H1 (cell line): Measurements from ENCODE around the gene ANAPC1. TPM values are rescaled to one million over a fixed set of nuclear protein-coding genes. Genes with fewer than 3 reads are reported as not detected.
"Not testable (repeated sequence)": the region's sequence is repeated elsewhere in the genome, so short reads cannot be mapped to it uniquely, and the experiment has no call there.

ENCODE experiments used
- CTCF ChIA-PET: fragments of 300-600 bp; sonication (Branson Sonifier 250); formaldehyde crosslinking; loops from one replicate; lab custom pipeline; 2021; ENCODE audit not compliant: partially characterized antibody; lab: Charles Lee
- POLR2A ChIA-PET: fragments of 300-600 bp; sonication (Branson Sonifier 250); formaldehyde crosslinking; loops from one replicate; lab custom pipeline; 2021; ENCODE audit warnings: inconsistent platforms; ENCODE audit not compliant: partially characterized antibody; lab: Charles Lee
- DNase-seq, 2 experiments: peaks; one replicate each; pipeline versions ENCODE4 v3.0.0 to v3.0.0-alpha.2; 2010 to 2022; ENCODE audit warnings: low spot score in 2 of 2, low read depth in 1 of 2, mixed read lengths in 1 of 2
- FAIRE-seq: peaks from 2 replicates; lab custom pipeline; 2011; peaks lifted over from hg19 to GRCh38; lab: Jason Lieb, UNC
- H2AFZ ChIP-seq: 2 replicates; pipeline ENCODE4 v1.8.1; 2012; ENCODE audit warnings: low read length, inconsistent platforms
- H2AK5ac ChIP-seq: 2 replicates; pipeline ENCODE4 v1.6.1; 2013; ENCODE audit warnings: low read depth, low read length
- H2BK120ac ChIP-seq: replicated peaks from 2 replicates; pipeline ENCODE3; 2013; ENCODE audit warnings: low read depth, low read length, inconsistent platforms
- H2BK12ac ChIP-seq: 2 replicates; pipeline ENCODE4 v1.6.1; 2013; ENCODE audit warnings: low read depth, low read length
- H2BK15ac ChIP-seq: 2 replicates; pipeline ENCODE4 v1.6.1; 2013; ENCODE audit warnings: low read length
- H2BK20ac ChIP-seq: 2 replicates; pipeline ENCODE4 v1.6.1; 2013; ENCODE audit warnings: low read length
- H2BK5ac ChIP-seq: 2 replicates; pipeline ENCODE4 v1.6.1; 2013; ENCODE audit warnings: low read depth, low read length
- H3K14ac ChIP-seq: 2 replicates; pipeline ENCODE4 v1.6.1; 2013; ENCODE audit warnings: inconsistent platforms; ENCODE audit not compliant: insufficient read length
- H3K18ac ChIP-seq: 2 replicates; pipeline ENCODE4 v1.6.1; 2013; ENCODE audit warnings: low read length; ENCODE audit errors: extremely low read depth
- H3K23ac ChIP-seq: 2 replicates; pipeline ENCODE4 v1.6.1; 2013; ENCODE audit warnings: inconsistent platforms; ENCODE audit not compliant: insufficient read length
- H3K23me2 ChIP-seq: 2 replicates; pipeline ENCODE4 v1.6.1; 2013; ENCODE audit warnings: low read depth, low read length
- H3K27ac ChIP-seq: 2 replicates; pipeline ENCODE4 v1.6.1; 2011; ENCODE audit warnings: low read depth, low read length, inconsistent platforms
- H3K27me3 ChIP-seq, 4 experiments: replicated peaks in 1 of 4; 1 replicate in 1 of 4; 2 replicates in 3 of 4; pipeline versions ENCODE4 v1.6.1 to v1.8.1; 2011 to 2013; ENCODE audit warnings: low read length in 3 of 4, mild to moderate bottlenecking in 3 of 4, inconsistent platforms in 2 of 4, mixed read lengths in 2 of 4, moderate library complexity in 1 of 4; ENCODE audit not compliant: control insufficient read depth in 3 of 4, insufficient read depth in 3 of 4; ENCODE audit errors: extremely low read depth in 1 of 4
- H3K36me3 ChIP-seq, 4 experiments: 2 replicates each; pipeline versions ENCODE4 v1.6.1 to v1.8.1; 2011 to 2013; ENCODE audit warnings: mild to moderate bottlenecking in 4 of 4, low read length in 3 of 4, moderate library complexity in 2 of 4, control low read depth in 1 of 4, inconsistent platforms in 1 of 4; ENCODE audit not compliant: insufficient read depth in 4 of 4, control insufficient read depth in 2 of 4
- H3K4ac ChIP-seq: replicated peaks from 2 replicates; pipeline ENCODE3; 2013; ENCODE audit warnings: low read length, low read depth, mixed read lengths, inconsistent platforms; ENCODE audit not compliant: insufficient read length
- H3K4me1 ChIP-seq, 4 experiments: replicated peaks in 1 of 4; 1 replicate in 1 of 4; 2 replicates in 3 of 4; pipeline versions ENCODE4 v1.6.1 to v1.8.1; 2011 to 2013; ENCODE audit warnings: low read length in 3 of 4, inconsistent platforms in 2 of 4, mixed read lengths in 1 of 4; ENCODE audit not compliant: insufficient read depth in 4 of 4, control insufficient read depth in 3 of 4
- H3K4me2 ChIP-seq, 2 experiments: 2 replicates each; pipeline versions ENCODE4 v1.6.1 to v1.8.1; 2011 to 2013; ENCODE audit warnings: low read depth in 2 of 2, low read length in 2 of 2, control low read depth in 1 of 2, inconsistent platforms in 1 of 2, mild to moderate bottlenecking in 1 of 2; ENCODE audit not compliant: insufficient read depth in 1 of 2
- H3K4me3 ChIP-seq, 4 experiments: fragments of 200-600, 300-600 bp in 1 of 4; sonication (generic), shearing (Covaris generic), sonication (Bioruptor Twin) in 1 of 4; 2 replicates each; pipeline versions ENCODE4 v1.5.1 to v1.8.1; 2011 to 2016; ENCODE audit warnings: low read length in 4 of 4, low read depth in 3 of 4, control low read depth in 2 of 4, inconsistent platforms in 2 of 4, mild to moderate bottlenecking in 2 of 4, mixed read lengths in 1 of 4, moderate library complexity in 1 of 4; ENCODE audit not compliant: insufficient read depth in 2 of 4; ENCODE audit errors: extremely low read depth in 1 of 4
- H3K56ac ChIP-seq: replicated peaks from 2 replicates; pipeline ENCODE3; 2013; ENCODE audit warnings: low read depth, mild to moderate bottlenecking, mixed read lengths, low read length, inconsistent platforms; ENCODE audit not compliant: insufficient read length
- H3K79me1 ChIP-seq: 2 replicates; pipeline ENCODE4 v1.6.1; 2013; ENCODE audit warnings: low read depth, low read length, control low read depth
- H3K79me2 ChIP-seq, 2 experiments: 2 replicates each; pipeline versions ENCODE4 v1.6.1 to v1.8.1; 2012 to 2013; ENCODE audit warnings: low read length in 2 of 2, mild to moderate bottlenecking in 2 of 2, inconsistent platforms in 1 of 2; ENCODE audit not compliant: insufficient read depth in 2 of 2, control insufficient read depth in 1 of 2
- H3K9ac ChIP-seq, 4 experiments: replicated peaks in 1 of 4; 1 replicate in 1 of 4; 2 replicates in 3 of 4; pipeline versions ENCODE4 v1.6.1 to v1.8.1; 2011 to 2013; ENCODE audit warnings: low read depth in 3 of 4, low read length in 3 of 4, control low read depth in 2 of 4, mild to moderate bottlenecking in 2 of 4, moderate library complexity in 2 of 4, inconsistent platforms in 1 of 4; ENCODE audit errors: extremely low read depth in 1 of 4
- H3K9me3 ChIP-seq, 2 experiments: 2 replicates each; pipeline versions ENCODE4 v1.6.1 to v1.8.1; 2012 to 2013; ENCODE audit warnings: mild to moderate bottlenecking in 2 of 2, moderate library complexity in 2 of 2, control low read depth in 1 of 2, inconsistent platforms in 1 of 2, low read depth in 1 of 2, low read length in 1 of 2, mixed read lengths in 1 of 2; ENCODE audit not compliant: insufficient read depth in 2 of 2
- H4K20me1 ChIP-seq, 2 experiments: replicated peaks in 1 of 2; 2 replicates each; pipeline versions ENCODE3 to v1.8.1; 2011 to 2013; ENCODE audit warnings: inconsistent platforms in 2 of 2, low read length in 2 of 2, mild to moderate bottlenecking in 1 of 2; ENCODE audit not compliant: insufficient read depth in 2 of 2, control insufficient read depth in 1 of 2
- H4K5ac ChIP-seq: 2 replicates; pipeline ENCODE4 v1.6.1; 2013; ENCODE audit warnings: low read length, low read depth, mixed read lengths, inconsistent platforms; ENCODE audit not compliant: insufficient read length
- H4K8ac ChIP-seq: 2 replicates; pipeline ENCODE4 v1.8.0; 2013; ENCODE audit warnings: mild to moderate bottlenecking, moderate library complexity, low read length, inconsistent platforms; ENCODE audit not compliant: insufficient read depth; ENCODE audit errors: extremely low read depth
- H4K91ac ChIP-seq: replicated peaks from 2 replicates; pipeline ENCODE3; 2013; ENCODE audit warnings: low read length, mixed read lengths, inconsistent platforms; ENCODE audit not compliant: insufficient read length
- WGBS, 2 experiments: shearing (Covaris generic) in 1 of 2; methylation state at CpG; one replicate each; pipeline versions ENCODE4 v1.1.6 to v1.1.7; 2013 to 2015; ENCODE audit warnings: low lambda C conversion rate in 2 of 2, mixed read lengths in 2 of 2, inconsistent platforms in 1 of 2, low coverage in 1 of 2, missing lambda C conversion rate in 1 of 2; ENCODE audit not compliant: insufficient replicate concordance in 2 of 2, insufficient coverage in 1 of 2, insufficient read length in 1 of 2; ENCODE audit errors: extremely low coverage in 1 of 2, missing lambda C conversion rate in 1 of 2; 5-methylcytosine and 5-hydroxymethylcytosine counted together
- polyA plus RNA-seq, 7 experiments: library from polyadenylated mRNA; depleted of rRNA in 3 of 7; stranded (reverse) in 5 of 7; unstranded in 2 of 7; fragments of >200 nt in 5 of 7; fragments of 200-250 nt in 2 of 7; gene quantifications; 1 replicate in 5 of 7; 2 replicates in 1 of 7; 4 replicates in 1 of 7; pipeline versions ENCODE4 v1.2.1 to v1.2.3, GENCODE V29; 2011 to 2013; ENCODE audit warnings: missing spikeins in 2 of 7, mixed read lengths in 2 of 7
- total RNA-seq: library from RNA; stranded (reverse); fragmentation: NEBNext Ultra II Directional; extraction: Animal tissue kit (Norgen Biotek cat#: 25700); gene quantifications from 2 replicates; pipeline ENCODE4 v1.2.1, GENCODE V29; 2021

ANAPC1 gene
- total and polyA plus RNA-seq, 2 of the 8 experiments (the other 6 are each of a cell fraction or from before 2014, with no cell fraction given) = 46.6 to 107 TPM

DNA sequence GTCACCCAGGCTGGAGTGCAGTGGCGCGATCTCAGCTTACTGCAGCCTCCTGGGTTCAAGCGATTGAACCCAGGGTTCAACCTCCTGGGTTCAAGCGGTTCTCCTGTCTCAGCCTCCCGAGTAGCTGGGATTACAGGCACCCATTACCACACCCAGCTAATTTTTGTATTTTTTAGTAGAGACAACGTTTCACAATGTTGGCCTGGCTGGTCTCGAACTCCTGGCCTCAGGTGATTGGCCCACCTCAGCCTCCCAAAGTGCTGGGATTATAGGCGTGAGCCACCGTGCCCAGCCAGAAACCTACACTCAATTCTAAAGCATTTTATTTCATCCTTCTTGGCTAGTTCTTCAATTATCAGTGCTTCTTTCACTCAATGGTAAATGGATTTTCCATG is 21.5 kb upstream of the ANAPC1 start:
- not testable (repeated sequence) for DNase-seq, H2BK12ac ChIP-seq, H3K79me2 ChIP-seq, H4K8ac ChIP-seq, H3K4me2 ChIP-seq, H3K23ac ChIP-seq, H3K4me3 ChIP-seq, H3K4ac ChIP-seq, H3K56ac ChIP-seq, H4K91ac ChIP-seq, H3K27me3 ChIP-seq, H2BK20ac ChIP-seq, H3K18ac ChIP-seq, H3K14ac ChIP-seq, H4K5ac ChIP-seq, H2BK15ac ChIP-seq, H3K79me1 ChIP-seq, FAIRE-seq, H2BK120ac ChIP-seq, H3K9ac ChIP-seq, H4K20me1 ChIP-seq, H3K27ac ChIP-seq, H2AFZ ChIP-seq, H3K23me2 ChIP-seq, H3K36me3 ChIP-seq, H2AK5ac ChIP-seq, H3K9me3 ChIP-seq, H2BK5ac ChIP-seq
- peaks cover 2 to 16% (median 4%) of the 10 kb centered on the region in 4 experiments; a peak in 6 of 7 replicates for H3K4me1 ChIP-seq
- ChIA-PET CTCF (interaction anchor here (1.8 to 3.1 kb wide), 3 partner anchors 14 to 143 kb away, joined by 4 to 12 read pairs (median 9); no protein-coding TSS in a partner anchor), POLR2A (interaction anchor here (1.3 kb wide), 1 partner anchor 22 kb away, joined by 5 read pairs; the partner anchor contains the start of gene ANAPC1)
- WGBS, 2 experiments = 85% methylated on average over 9 of the region's 9 CpGs; no CpG with 5 or more reads in 1 of the 2 experiments
